ENCODE results near the gene AKAP6. TPM values are rescaled to one million over a fixed set of nuclear protein-coding genes. Genes with fewer than 3 reads are reported as not detected.

AKAP6 gene
- total RNA-seq, 1 experiment from 2014 or later: 11.3 TPM

- DNase-seq (ENCODE audit: low spot score): no peak
These were observed 3.6 kb downstream of the AKAP6 start for GRCh38 chr14:32332415-32333316.

- no peak for DNase-seq (ENCODE audit: low spot score)
These were observed 7.6 kb downstream of the AKAP6 start for GRCh38 chr14:32336702-32337101.

- no peak for DNase-seq (ENCODE audit: low spot score)
These were observed 8.7 kb downstream of the AKAP6 start for GRCh38 chr14:32337759-32338158.

- DNase-seq (ENCODE audit: low spot score): no peak
These were observed 10.1 kb downstream of the AKAP6 start for GRCh38 chr14:32339188-32339587.

- no peak for DNase-seq (ENCODE audit: low spot score)
These were observed 13.1 kb downstream of the AKAP6 start for GRCh38 chr14:32341947-32342846.

- DNase-seq (ENCODE audit: low spot score): no peak
These were observed 13.7 kb downstream of the AKAP6 start for GRCh38 chr14:32342847-32343194.

GRCh38 chr14:32343926-32344430 is 14.9 kb downstream of the AKAP6 start:
- DNase-seq (ENCODE audit: low spot score): no peak

GRCh38 chr14:32345311-32345791 is 16.3 kb downstream of the AKAP6 start:
- no peak for DNase-seq (ENCODE audit: low spot score)

GRCh38 chr14:32349322-32349721 is 20.2 kb downstream of the AKAP6 start:
- DNase-seq (ENCODE audit: low spot score): no peak

- no peak for DNase-seq (ENCODE audit: low spot score)
These were observed 20.9 kb downstream of the AKAP6 start for GRCh38 chr14:32350020-32350419.

GRCh38 chr14:32352631-32353030 is 23.5 kb downstream of the AKAP6 start:
- no peak for DNase-seq (ENCODE audit: low spot score)

GRCh38 chr14:32354716-32355115 is 25.6 kb downstream of the AKAP6 start:
- no peak for DNase-seq (ENCODE audit: low spot score)

GRCh38 chr14:32358781-32359180 is 29.7 kb downstream of the AKAP6 start:
- no peak for DNase-seq (ENCODE audit: low spot score)

- DNase-seq (ENCODE audit: low spot score): no peak
These were observed 32.6 kb downstream of the AKAP6 start for GRCh38 chr14:32361674-32362073.

- no peak for DNase-seq (ENCODE audit: low spot score)
These were observed 34.7 kb downstream of the AKAP6 start for GRCh38 chr14:32363761-32364160.

GRCh38 chr14:32364941-32365340 is 35.8 kb downstream of the AKAP6 start:
- no peak for DNase-seq (ENCODE audit: low spot score)

GRCh38 chr14:32366256-32366879 is 37.3 kb downstream of the AKAP6 start:
- DNase-seq (ENCODE audit: low spot score): no peak

- DNase-seq (ENCODE audit: low spot score): no peak
These were observed 37.9 kb downstream of the AKAP6 start for GRCh38 chr14:32366986-32367385.

GRCh38 chr14:32367516-32367915 is 38.4 kb downstream of the AKAP6 start:
- no peak for DNase-seq (ENCODE audit: low spot score)

GRCh38 chr14:32368107-32368506 is 39.0 kb downstream of the AKAP6 start:
- no peak for DNase-seq (ENCODE audit: low spot score)

- DNase-seq (ENCODE audit: low spot score): peak; percentile 58
These were observed 41.6 kb downstream of the AKAP6 start for GRCh38 chr14:32370714-32371113.

GRCh38 chr14:32372154-32372553 is 43.1 kb downstream of the AKAP6 start:
- peak; percentile 51 for DNase-seq (ENCODE audit: low spot score)

Data from A172 (cell line).